Measurements from ENCODE around the gene GNG7. TPM values are rescaled to one million over a fixed set of nuclear protein-coding genes. Genes with fewer than 3 reads are reported as not detected.
A peak's percentile ranks its signal among the peaks of the same experiment; 100 is the strongest.

The GNG7 gene
- total and polyA plus RNA-seq, 3 donors from 2014 or later: 16.9 to 38.7 (median 25.3) TPM

DNA sequence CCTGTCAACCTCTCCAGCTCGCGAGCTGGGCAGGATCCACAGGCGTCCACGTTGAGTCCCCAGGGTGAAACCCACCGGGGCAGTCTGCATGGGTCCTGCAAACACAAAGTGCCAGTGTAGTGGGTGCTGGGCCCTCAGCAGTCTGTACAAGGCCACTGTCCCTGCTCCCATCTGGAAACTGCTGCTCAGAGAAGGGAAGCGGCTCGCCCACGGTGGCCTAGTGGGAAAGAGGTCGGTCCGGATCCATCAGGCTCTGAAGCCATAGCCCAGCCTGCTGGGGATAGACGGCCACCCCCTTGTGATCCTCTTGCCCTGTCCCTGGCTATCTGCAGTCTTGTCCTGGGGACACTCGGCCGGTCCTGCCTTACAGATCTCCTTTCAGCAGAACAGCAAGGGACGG, 21.3 kb upstream of the GNG7 start:
- Histone ChIP-seq H3K27me3 (no peaks in the 10 kb centered on the region), H3K9me3 (no peaks in the 10 kb centered on the region), H3K4me3 (no peak overlapping the region), H3K36me3 (ENCODE audit: low read depth, missing control alignments) (no peaks in the 10 kb centered on the region), H3K27ac (peak overlapping the region; percentile 74 to 82), H3K4me1 (peaks cover 36% of the 10 kb centered on the region)
- no peak for TF ChIP-seq POLR2A (IDR thresholded peaks at IDR 0.05)
- no peak for TF ChIP-seq CTCF (IDR thresholded peaks at IDR 0.05)
- DNase-seq: peak; percentile 46
- intact Hi-C loops (cut with DNase I; ENCODE audit: low total_unique reads): no loop called here
- WGBS, 2 donors: 55 to 70% methylated on average over 7 to 14 of the region's 14 CpGs

GRCh38 chr19:2723345-2723715, 20.8 kb upstream of the GNG7 start:
- DNase-seq: no peak
- 46 to 75% methylated on average over 5 to 11 of the region's 13 CpGs for WGBS, 2 donors
- no peaks in the 10 kb centered on the region for H3K27me3 ChIP-seq
- peak overlapping the region; percentile 74 to 82 for H3K27ac ChIP-seq
- intact Hi-C loops (cut with DNase I; ENCODE audit: low total_unique reads): no loop called here
- no peak overlapping the region for H3K4me3 ChIP-seq
- no peaks in the 10 kb centered on the region for H3K9me3 ChIP-seq
- peaks cover 36% of the 10 kb centered on the region for H3K4me1 ChIP-seq
- TF ChIP-seq POLR2A (IDR thresholded peaks at IDR 0.05) (no peak), CTCF (IDR thresholded peaks at IDR 0.05) (no peak)
- no peaks in the 10 kb centered on the region for H3K36me3 ChIP-seq (ENCODE audit: low read depth, missing control alignments)

GRCh38 chr19:2722541-2723344, 20.2 kb upstream of the GNG7 start:
- Histone ChIP-seq H3K27ac (peak overlapping the region; percentile 74 to 82), H3K9me3 (no peaks in the 10 kb centered on the region), H3K36me3 (ENCODE audit: low read depth, missing control alignments) (no peaks in the 10 kb centered on the region), H3K4me3 (no peak overlapping the region), H3K4me1 (peaks cover 36% of the 10 kb centered on the region), H3K27me3 (no peaks in the 10 kb centered on the region)
- TF ChIP-seq POLR2A (IDR thresholded peaks at IDR 0.05) (no peak), CTCF (IDR thresholded peaks at IDR 0.05) (no peak)
- peak; percentile 91 for DNase-seq
- 31 to 57% methylated on average over 10 to 28 of the region's 28 CpGs for WGBS, 2 donors
- intact Hi-C loops (cut with DNase I; ENCODE audit: low total_unique reads): no loop called here

DNA sequence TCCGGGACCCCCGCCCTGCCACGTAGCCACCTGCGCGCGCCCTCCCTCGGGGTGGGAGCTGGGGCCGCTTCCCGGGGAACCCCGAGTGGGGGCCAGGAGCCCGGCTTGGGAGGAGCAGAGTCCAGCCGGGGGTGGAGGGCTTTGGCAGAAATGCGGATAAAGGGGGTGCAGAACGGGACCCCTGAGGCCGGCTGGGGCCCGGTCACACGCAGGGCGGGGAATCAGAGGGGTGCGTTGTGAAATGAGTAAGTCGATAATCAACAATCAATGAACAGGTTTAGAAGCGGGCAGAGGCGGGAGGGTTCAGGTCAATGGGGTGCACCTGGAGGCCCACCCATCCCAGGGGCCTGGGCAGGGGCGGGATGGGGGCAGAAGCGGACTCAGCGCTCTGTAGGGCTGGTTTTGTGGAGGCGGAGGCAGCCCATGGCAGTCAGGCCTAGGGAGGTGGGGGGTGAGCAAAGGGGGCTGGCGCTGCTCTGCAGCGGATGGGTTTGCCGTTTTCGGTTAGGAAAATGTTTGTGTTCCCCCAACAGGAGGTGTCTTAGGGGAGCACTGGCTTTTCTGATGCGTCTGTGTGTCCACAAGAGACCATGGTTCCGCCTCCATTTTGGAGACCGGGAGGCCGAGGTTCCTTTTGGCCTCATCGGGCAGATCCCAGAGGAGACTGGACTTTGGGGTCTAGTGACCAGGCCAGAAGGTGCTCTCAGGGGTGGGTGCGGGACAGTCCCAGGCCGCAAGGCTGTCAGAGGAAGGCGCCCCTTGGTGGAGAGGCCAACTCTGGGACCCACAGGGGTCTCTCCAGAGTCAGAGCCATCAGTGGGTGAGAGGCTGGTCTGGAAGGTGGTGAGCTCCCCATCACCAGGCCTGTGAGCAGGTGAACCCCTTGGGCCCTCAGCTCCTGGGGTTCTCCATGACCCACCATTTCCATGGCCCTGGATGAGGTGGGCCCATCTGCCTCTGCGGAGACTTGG, 19.4 kb upstream of the GNG7 start:
- Histone ChIP-seq H3K27ac (peak overlapping the region; percentile 74 to 82), H3K27me3 (no peaks in the 10 kb centered on the region)

More for the DNA sequence above, 19.4 kb upstream of the GNG7 start:
- no peaks in the 10 kb centered on the region for H3K36me3 ChIP-seq (ENCODE audit: low read depth, missing control alignments)
- intact Hi-C loops (cut with DNase I; ENCODE audit: low total_unique reads): no loop called here
- 35 to 53% methylated on average over 20 to 38 of the region's 39 CpGs for WGBS, 2 donors
- no peaks in the 10 kb centered on the region for H3K9me3 ChIP-seq
- no peak for DNase-seq
- TF ChIP-seq CTCF (IDR thresholded peaks at IDR 0.05) (no peak), POLR2A (IDR thresholded peaks at IDR 0.05) (no peak)
- H3K4me3 ChIP-seq: peak overlapping the region in 1 of 2 donors; percentile 44
- H3K4me1 ChIP-seq: peaks cover 36% of the 10 kb centered on the region

All from testis (tissue), 3 donors.